A549 (cell line): ENCODE results near the gene GFRAL.

Source experiments
- CTCF ChIP-seq: fragments of >200 bp; sonication (Bioruptor Twin); formaldehyde crosslinking; IDR thresholded peaks from 3 replicates; pipeline ENCODE4 v1.5.1; 2016
- EP300 ChIP-seq, 2 experiments: fragments of >200 bp; sonication (Bioruptor Twin); formaldehyde crosslinking; IDR thresholded peaks; 2 replicates in 1 of 2; 3 replicates in 1 of 2; pipeline ENCODE4 v1.6.1; 2016 to 2017
- SMC3 ChIP-seq: fragments of >200 bp; sonication (Bioruptor Twin); formaldehyde crosslinking; IDR thresholded peaks from 3 replicates; pipeline ENCODE4 v1.6.1; 2018; ENCODE audit warnings: inconsistent platforms

DNA sequence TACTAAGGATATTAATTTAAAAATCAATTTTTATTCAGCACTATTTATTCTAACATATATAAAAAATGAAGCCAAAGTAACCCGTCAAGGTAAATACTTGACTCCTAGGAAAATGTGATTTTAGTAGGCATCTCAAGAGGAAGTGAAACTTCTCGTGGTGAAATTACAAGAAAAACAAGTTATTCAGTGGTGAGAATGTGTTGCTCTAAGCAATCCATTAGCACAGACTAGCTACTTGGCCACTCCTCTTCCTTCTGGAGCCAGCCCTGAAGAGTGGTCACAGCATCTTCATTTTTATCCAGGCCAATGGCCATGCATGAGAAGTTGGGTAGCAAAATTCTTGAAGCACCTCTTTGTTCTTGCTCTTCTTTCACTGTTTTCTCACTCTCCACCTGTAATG, 40.4 kb upstream of the GFRAL start:
- TF ChIP-seq SMC3, result no peak
- TF ChIP-seq EP300 (IDR thresholded peaks at IDR 0.05), result no peak
- no peak for TF ChIP-seq CTCF
